Stimulated activated naive CD8-positive, alpha-beta T cell treated with anti-CD3 and anti-CD28 coated beads, Interleukin-15, Interleukin-2, amounts not matched to agents 100 U/mL and 50 U/mL, for 24 hours (primary cell): Measurements from ENCODE around the gene SLC16A9.
"Not testable (repeated sequence)": the region's sequence is repeated elsewhere in the genome, so short reads cannot be mapped to it uniquely, and the experiment has no call there.

Experiments
- ATAC-seq: fragments of 150-1000 bp; cut with Tn5 transposase; one replicate; pipeline ENCODE4 v1.10.0; 2021
- DNase-seq: peaks from one replicate; pipeline ENCODE4 v3.0.0; 2021

The SLC16A9 gene

GRCh38 chr10:59675812-59676211 lies 33.8 kb downstream of the SLC16A9 start:
- no peak for ATAC-seq
- DNase-seq, result no peak

DNA sequence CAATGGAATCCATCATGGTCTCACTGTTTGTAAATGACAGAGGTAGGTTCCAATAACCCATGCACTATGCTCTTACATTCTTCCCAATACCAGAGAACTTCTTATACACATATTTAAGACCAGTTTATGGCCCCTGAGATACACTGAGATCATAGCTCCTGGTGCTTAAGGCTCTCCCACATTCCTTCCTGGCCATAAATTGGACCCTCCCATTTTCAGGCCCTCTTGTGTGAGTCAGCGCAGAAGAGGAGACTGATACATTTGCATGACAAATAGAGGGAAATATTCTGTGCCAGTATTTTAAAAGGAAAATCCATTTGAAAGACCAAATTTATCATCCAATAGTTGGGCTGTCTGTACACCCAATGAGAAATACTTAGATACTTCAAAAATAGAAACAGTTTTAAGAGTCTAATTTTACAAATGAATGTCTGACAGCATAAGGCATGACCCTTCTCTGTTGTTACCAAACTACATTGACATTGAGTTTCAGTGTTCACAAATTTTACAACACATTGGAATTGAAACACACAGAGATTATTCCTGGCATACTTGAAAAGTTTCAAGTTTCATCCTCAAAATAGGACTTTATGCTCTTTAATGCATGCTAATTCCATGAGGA lies 35.3 kb downstream of the SLC16A9 start:
- DNase-seq (no peak), ATAC-seq (no peak)

DNA sequence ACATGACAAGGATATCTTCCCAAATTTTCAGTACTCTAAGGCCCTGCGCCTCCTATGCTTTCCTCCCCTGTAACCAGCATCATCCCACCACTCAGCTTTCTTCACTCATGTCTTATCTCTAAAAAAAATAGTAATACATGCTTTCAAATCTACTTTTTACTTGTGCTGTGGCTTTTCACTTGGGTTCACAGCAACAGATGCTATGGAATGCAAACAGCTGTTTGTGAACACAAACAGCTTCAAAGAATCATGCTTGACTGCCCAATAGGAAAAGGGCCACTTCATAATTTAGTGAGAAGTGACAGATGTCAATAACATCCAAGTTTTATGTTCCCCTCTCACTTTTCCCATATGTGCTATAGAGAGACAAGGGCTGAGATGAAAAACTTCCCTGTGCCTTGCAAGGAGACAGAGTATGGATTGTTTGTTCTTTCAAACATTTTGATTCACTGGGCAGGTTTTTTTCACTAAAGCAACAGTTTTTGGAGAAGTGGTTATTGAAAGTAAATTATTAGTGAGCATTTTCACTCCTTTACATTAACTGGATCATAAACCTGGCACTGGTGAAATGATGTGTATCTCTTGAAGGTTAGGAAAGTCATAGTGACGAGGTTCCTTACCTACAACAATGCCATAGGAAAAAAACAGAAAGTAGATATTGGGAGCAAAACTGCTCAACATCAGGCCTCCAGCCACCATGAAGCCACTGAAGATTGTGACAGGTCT lies 37.3 kb downstream of the SLC16A9 start:
- ATAC-seq (no peak), DNase-seq (no peak)

DNA sequence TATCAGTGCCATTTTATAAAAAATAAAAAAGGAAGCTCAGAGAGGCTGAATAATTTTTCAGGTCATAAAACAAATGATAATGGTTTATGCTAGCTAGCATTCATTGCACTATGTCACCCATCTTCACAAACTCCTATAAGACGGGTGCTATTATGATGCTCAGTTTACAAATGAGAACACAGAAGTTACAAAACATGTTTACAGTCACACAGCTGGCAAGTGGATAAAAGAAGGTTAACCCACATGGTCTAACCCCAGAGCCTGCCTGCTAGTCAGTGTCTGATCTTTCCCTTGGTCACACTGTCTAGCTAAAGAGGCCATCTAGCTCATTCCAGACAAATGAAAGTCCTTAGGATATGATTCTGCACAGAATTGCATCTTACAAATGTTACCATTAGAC lies 39.4 kb downstream of the SLC16A9 start:
- DNase-seq, result no peak

GRCh38 chr10:59668096-59668495 lies 41.6 kb downstream of the SLC16A9 start:
- ATAC-seq (no peak), DNase-seq (no peak)

More for the DNA sequence above, 39.4 kb downstream of the SLC16A9 start:
- no peak for ATAC-seq

GRCh38 chr10:59666310-59666709 lies 43.3 kb downstream of the SLC16A9 start:
- no peak for ATAC-seq
- no peak for DNase-seq

GRCh38 chr10:59663213-59663612 lies 46.4 kb downstream of the SLC16A9 start:
- DNase-seq, result not testable (repeated sequence)

GRCh38 chr10:59657724-59658123 lies 51.9 kb downstream of the SLC16A9 start:
- ATAC-seq (no peak), DNase-seq (no peak)

More at GRCh38 chr10:59663213-59663612, 46.4 kb downstream of the SLC16A9 start:
- ATAC-seq, result not testable (repeated sequence)

- no peak for ATAC-seq
- DNase-seq, result no peak
These were observed 54.3 kb downstream of the SLC16A9 start for GRCh38 chr10:59655309-59655708.

- no peak for DNase-seq
- no peak for ATAC-seq
These were observed 55.6 kb downstream of the SLC16A9 start for GRCh38 chr10:59654007-59654406.

- no peak for DNase-seq
- no peak for ATAC-seq
These were observed 57.7 kb downstream of the SLC16A9 start for GRCh38 chr10:59651902-59652301.

DNA sequence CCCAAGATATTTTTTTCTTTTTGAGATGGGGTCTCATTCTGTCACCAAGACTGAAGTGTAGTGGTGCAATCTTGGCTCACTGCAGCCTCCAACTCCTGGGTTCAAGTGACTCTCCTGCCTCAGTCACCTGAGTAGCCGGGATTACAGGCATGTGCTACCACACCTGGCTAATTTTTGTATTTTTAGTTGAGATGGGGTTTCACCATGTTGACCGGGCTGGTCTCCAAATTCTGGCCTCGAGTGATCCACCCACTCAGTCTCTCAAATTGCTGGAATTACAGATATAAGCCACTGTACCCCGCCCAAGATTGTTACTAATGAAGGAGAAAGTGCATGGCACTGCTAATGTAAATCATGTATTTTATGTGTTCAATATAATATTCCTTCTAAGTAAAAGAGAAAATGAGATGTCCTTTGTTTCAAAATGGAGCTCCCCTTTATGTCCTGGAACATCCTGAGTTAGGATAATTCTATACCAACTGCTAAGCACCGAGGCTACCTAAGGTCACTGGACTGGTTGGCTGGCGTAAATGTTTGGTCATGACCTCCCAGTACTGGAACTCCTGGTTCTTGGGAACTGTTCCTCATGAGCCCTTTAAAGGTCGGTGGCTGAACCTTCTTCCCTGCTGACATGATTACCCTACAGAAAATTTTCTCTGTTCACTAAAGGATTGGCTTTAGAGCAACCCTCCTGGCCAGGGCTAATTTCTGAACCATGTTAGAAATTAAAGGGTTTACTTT lies 59.9 kb downstream of the SLC16A9 start:
- ATAC-seq (no peak), DNase-seq (no peak)

GRCh38 chr10:59648711-59649201 lies 60.9 kb downstream of the SLC16A9 start:
- DNase-seq (no peak), ATAC-seq (no peak)

GRCh38 chr10:59644841-59645240 lies 64.8 kb downstream of the SLC16A9 start:
- no peak for ATAC-seq
- DNase-seq, result no peak

- ATAC-seq, DNase-seq: not testable (repeated sequence)
These were observed 68.0 kb downstream of the SLC16A9 start for GRCh38 chr10:59641688-59642087.

DNA sequence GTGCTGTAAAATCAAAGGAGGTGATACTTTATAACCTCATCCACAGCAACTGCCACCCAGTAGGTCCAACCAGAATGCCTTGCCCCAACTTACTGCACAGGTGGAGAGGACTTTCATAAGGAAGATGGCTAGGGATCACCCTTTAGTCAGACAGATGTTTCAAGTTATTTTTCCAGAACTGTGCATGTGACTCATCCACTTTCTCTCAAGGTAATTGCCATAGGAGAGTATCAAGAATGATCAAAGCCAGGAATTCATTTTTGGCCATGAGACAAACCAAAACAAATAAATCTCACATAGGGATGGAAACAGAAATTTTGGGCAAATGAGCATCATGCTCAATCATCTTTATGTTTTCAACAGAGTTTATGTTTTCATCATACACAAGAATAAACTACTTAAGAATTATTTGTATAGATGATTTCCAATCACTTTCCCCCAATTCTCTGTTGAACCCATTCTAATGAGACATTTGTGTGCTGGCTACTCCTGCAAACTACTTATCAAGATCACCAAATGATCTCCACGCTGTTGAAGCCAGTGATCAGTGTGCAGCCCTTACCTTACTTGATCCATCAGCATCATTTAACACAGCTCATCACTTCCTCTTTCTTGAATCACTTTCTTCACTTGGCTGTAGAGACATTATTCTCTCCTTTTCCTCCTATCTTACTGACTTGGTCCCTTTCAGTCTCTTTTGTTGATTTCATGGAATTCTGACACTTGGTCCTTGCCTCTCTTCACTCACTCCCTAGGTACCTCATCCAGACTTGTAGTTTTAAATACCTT lies 74.0 kb downstream of the SLC16A9 start:
- ATAC-seq, result no peak
- DNase-seq, result no peak

GRCh38 chr10:59634102-59634501 lies 75.5 kb downstream of the SLC16A9 start:
- DNase-seq, result no peak
- no peak for ATAC-seq

GRCh38 chr10:59633063-59633462 lies 76.6 kb downstream of the SLC16A9 start:
- no peak for ATAC-seq
- DNase-seq, result no peak

DNA sequence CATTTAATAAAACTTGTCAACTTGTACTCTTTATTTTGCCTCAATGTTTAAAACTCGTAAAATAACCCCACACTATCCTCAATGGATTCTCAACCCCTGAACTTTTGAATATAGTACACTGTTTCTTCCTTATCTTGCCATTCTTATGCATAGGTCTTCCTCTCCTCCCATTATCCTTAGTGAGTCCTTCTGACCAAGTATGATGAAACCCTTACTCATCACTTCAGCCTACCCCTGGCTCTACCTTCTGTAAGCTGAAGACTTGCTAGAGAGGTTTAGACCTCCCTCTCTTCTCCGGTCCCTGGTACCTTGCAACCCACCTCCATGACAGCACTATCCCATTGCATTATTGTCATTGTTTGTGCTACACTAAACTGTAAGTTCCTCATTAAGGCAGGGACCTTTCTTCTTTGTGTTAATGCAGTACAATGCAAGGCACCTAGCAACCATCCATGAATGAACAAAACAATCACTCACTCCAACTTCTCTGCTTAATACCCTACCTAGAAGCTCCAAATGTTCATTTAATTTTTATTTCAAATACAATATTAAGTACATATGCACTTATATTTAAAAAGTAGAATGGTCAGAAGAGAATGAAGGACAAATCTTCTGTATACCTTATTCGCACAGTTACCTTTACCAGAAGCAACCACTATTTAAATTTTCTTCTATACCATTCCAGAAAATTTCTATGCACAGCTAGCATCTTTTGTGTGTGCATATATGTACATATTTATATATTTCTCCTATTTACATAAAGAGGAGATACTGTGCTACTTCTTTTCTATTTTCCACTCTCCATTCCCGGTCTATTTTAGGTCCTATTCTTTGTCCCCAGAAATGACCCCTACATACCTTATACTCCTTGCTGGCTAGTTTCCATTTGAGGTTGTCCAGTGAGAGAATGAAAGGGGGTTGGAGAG lies 77.5 kb downstream of the SLC16A9 start:
- no peak for DNase-seq
- ATAC-seq, result no peak

GRCh38 chr10:59631237-59631636 lies 78.4 kb downstream of the SLC16A9 start:
- ATAC-seq, result no peak
- no peak for DNase-seq

GRCh38 chr10:59628965-59629364 lies 80.7 kb downstream of the SLC16A9 start:
- ATAC-seq (no peak), DNase-seq (no peak)
